ENCODE results near the gene FNDC3A.

GRCh38 chr13:48977973-48978372, 2.3 kb downstream of the FNDC3A start:
- TF ChIP-seq EGR1 (IDR thresholded peaks at IDR 0.05; ENCODE audit: low read depth in 2 of 2) (no peak), CTCF (IDR thresholded peaks at IDR 0.05; ENCODE audit: low read depth, low read length, missing input control) (no peak), SP1 (IDR thresholded peaks at IDR 0.05) (no peak), TAF1 (conservative IDR thresholded peaks at IDR 0.05) (no peak), ZBTB33 (IDR thresholded peaks at IDR 0.05) (no peak)
- TF ChIP-seq, protein P1, sequence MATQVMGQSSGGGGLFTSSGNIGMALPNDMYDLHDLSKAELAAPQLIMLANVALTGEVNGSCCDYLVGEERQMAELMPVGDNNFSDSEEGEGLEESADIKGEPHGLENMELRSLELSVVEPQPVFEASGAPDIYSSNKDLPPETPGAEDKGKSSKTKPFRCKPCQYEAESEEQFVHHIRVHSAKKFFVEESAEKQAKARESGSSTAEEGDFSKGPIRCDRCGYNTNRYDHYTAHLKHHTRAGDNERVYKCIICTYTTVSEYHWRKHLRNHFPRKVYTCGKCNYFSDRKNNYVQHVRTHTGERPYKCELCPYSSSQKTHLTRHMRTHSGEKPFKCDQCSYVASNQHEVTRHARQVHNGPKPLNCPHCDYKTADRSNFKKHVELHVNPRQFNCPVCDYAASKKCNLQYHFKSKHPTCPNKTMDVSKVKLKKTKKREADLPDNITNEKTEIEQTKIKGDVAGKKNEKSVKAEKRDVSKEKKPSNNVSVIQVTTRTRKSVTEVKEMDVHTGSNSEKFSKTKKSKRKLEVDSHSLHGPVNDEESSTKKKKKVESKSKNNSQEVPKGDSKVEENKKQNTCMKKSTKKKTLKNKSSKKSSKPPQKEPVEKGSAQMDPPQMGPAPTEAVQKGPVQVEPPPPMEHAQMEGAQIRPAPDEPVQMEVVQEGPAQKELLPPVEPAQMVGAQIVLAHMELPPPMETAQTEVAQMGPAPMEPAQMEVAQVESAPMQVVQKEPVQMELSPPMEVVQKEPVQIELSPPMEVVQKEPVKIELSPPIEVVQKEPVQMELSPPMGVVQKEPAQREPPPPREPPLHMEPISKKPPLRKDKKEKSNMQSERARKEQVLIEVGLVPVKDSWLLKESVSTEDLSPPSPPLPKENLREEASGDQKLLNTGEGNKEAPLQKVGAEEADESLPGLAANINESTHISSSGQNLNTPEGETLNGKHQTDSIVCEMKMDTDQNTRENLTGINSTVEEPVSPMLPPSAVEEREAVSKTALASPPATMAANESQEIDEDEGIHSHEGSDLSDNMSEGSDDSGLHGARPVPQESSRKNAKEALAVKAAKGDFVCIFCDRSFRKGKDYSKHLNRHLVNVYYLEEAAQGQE (IDR thresholded peaks at IDR 0.05): no peak
- TF ChIP-seq, protein P2, sequence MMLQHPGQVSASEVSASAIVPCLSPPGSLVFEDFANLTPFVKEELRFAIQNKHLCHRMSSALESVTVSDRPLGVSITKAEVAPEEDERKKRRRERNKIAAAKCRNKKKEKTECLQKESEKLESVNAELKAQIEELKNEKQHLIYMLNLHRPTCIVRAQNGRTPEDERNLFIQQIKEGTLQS (IDR thresholded peaks at IDR 0.05): no peak
